H9 (cell line): Measurements from ENCODE around the gene NFKB2. TPM values are rescaled to one million over a fixed set of nuclear protein-coding genes. Genes with fewer than 3 reads are reported as not detected.

Experiments
- DNase-seq: peaks from one replicate; pipeline ENCODE4 v3.0.0-alpha.2; 2017
- H2AFZ ChIP-seq: one replicate; pipeline ENCODE4 v1.6.1; 2013; ENCODE audit warnings: mild to moderate bottlenecking, low read length, control low read depth, moderate library complexity
- H2AK5ac ChIP-seq: 2 replicates; pipeline ENCODE4 v1.6.1; 2013; ENCODE audit warnings: low read length, control low read depth, mixed read lengths; ENCODE audit not compliant: insufficient read length
- H2BK120ac ChIP-seq: one replicate; pipeline ENCODE4 v1.6.1; 2013; ENCODE audit warnings: low read depth, mild to moderate bottlenecking, low read length, control low read depth, inconsistent platforms; ENCODE audit not compliant: poor library complexity, severe bottlenecking
- H2BK12ac ChIP-seq: 2 replicates; pipeline ENCODE4 v1.6.1; 2013; ENCODE audit warnings: low read length, control low read depth, mixed read lengths, low read depth; ENCODE audit not compliant: insufficient read length
- H2BK15ac ChIP-seq: 2 replicates; pipeline ENCODE4 v1.6.1; 2013; ENCODE audit warnings: low read depth, low read length, control low read depth
- H2BK20ac ChIP-seq: one replicate; pipeline ENCODE4 v1.6.1; 2013; ENCODE audit warnings: low read depth, mild to moderate bottlenecking, low read length, control low read depth, inconsistent platforms; ENCODE audit not compliant: poor library complexity, severe bottlenecking
- H2BK5ac ChIP-seq: 2 replicates; pipeline ENCODE4 v1.6.1; 2013; ENCODE audit warnings: low read length, control low read depth, mixed read lengths; ENCODE audit not compliant: insufficient read length
- H3K14ac ChIP-seq: 2 replicates; pipeline ENCODE4 v1.6.1; 2013; ENCODE audit warnings: low read length, control low read depth; ENCODE audit not compliant: insufficient read depth
- H3K18ac ChIP-seq: 2 replicates; pipeline ENCODE4 v1.6.1; 2013; ENCODE audit warnings: low read depth, mild to moderate bottlenecking, mixed read lengths, low read length, control low read depth; ENCODE audit not compliant: insufficient read length
- H3K23ac ChIP-seq: 2 replicates; pipeline ENCODE4 v1.6.1; 2013; ENCODE audit warnings: low read length, control low read depth, mixed read lengths, low read depth; ENCODE audit not compliant: insufficient read length
- H3K23me2 ChIP-seq: 2 replicates; pipeline ENCODE4 v1.6.1; 2013; ENCODE audit warnings: low read depth, mild to moderate bottlenecking, mixed read lengths, low read length, control low read depth; ENCODE audit not compliant: insufficient read length, poor library complexity, severe bottlenecking
- H3K27ac ChIP-seq: 2 replicates; pipeline ENCODE4 v1.5.1; 2013; ENCODE audit warnings: low read length, control low read depth, mixed read lengths, low read depth; ENCODE audit not compliant: insufficient read length
- H3K27me3 ChIP-seq: 2 replicates; pipeline ENCODE4 v1.6.1; 2013; ENCODE audit warnings: low read length, control low read depth, inconsistent platforms; ENCODE audit not compliant: insufficient read depth
- H3K4ac ChIP-seq: 2 replicates; pipeline ENCODE4 v1.6.1; 2013; ENCODE audit warnings: low read depth, mild to moderate bottlenecking, control low read depth, inconsistent platforms, low read length, moderate library complexity
- H3K4me1 ChIP-seq: 2 replicates; pipeline ENCODE4 v1.6.1; 2013; ENCODE audit warnings: low read length, control low read depth, inconsistent platforms; ENCODE audit not compliant: insufficient read depth
- H3K4me2 ChIP-seq: 2 replicates; pipeline ENCODE4 v1.6.1; 2013; ENCODE audit warnings: low read length, control low read depth, mixed read lengths; ENCODE audit not compliant: insufficient read length, insufficient read depth
- H3K56ac ChIP-seq: 2 replicates; pipeline ENCODE4 v1.6.1; 2013; ENCODE audit warnings: low read depth, mild to moderate bottlenecking, mixed read lengths, low read length, control low read depth; ENCODE audit not compliant: insufficient read length
- H3K79me1 ChIP-seq: 2 replicates; pipeline ENCODE4 v1.6.1; 2013; ENCODE audit warnings: low read depth, mild to moderate bottlenecking, moderate library complexity, low read length, control low read depth, inconsistent platforms; ENCODE audit not compliant: insufficient read depth, poor library complexity, severe bottlenecking
- H3K79me2 ChIP-seq: 2 replicates; pipeline ENCODE4 v1.6.1; 2013; ENCODE audit warnings: low read length, control low read depth, inconsistent platforms; ENCODE audit not compliant: insufficient read depth
- H3K9ac ChIP-seq: 2 replicates; pipeline ENCODE4 v1.6.1; 2013; ENCODE audit warnings: low read length, control low read depth, mixed read lengths; ENCODE audit not compliant: insufficient read length; ENCODE audit errors: extremely low read depth
- H3K9me3 ChIP-seq: one replicate; pipeline ENCODE4 v1.6.1; 2013; ENCODE audit warnings: low read depth, low read length, inconsistent platforms; ENCODE audit not compliant: control insufficient read depth
- H3T11ph ChIP-seq: one replicate; pipeline ENCODE4 v1.6.1; 2013; ENCODE audit warnings: mild to moderate bottlenecking, low read length, control low read depth, inconsistent platforms
- H4K20me1 ChIP-seq: one replicate; pipeline ENCODE4 v1.6.1; 2013; ENCODE audit not compliant: control insufficient read depth, insufficient read length, insufficient read depth
- H4K5ac ChIP-seq: 2 replicates; pipeline ENCODE4 v1.6.1; 2013; ENCODE audit warnings: low read depth, mild to moderate bottlenecking, mixed read lengths, low read length, control low read depth; ENCODE audit not compliant: insufficient read length
- H4K8ac ChIP-seq: replicated peaks from 2 replicates; pipeline ENCODE4 v1.6.1; 2013; ENCODE audit warnings: low read length, control low read depth, mixed read lengths, low read depth; ENCODE audit not compliant: insufficient read length
- H4K91ac ChIP-seq: 2 replicates; pipeline ENCODE4 v1.6.1; 2013; ENCODE audit warnings: low read depth, mild to moderate bottlenecking, moderate library complexity, mixed read lengths, low read length, control low read depth; ENCODE audit not compliant: insufficient read length
- H3K27ac Mint-ChIP-seq, 3 experiments: 2 replicates in 2 of 3; 3 replicates in 1 of 3; pipeline ENCODE4 v1.8.0; 2020 to 2021; ENCODE audit warnings: mixed read lengths in 3 of 3, mild to moderate bottlenecking in 1 of 3, moderate library complexity in 1 of 3
- H3K27me3 Mint-ChIP-seq: 2 replicates; pipeline ENCODE4 v1.8.0; 2021; ENCODE audit warnings: low read depth, mild to moderate bottlenecking, moderate library complexity, mixed read lengths
- H3K36me3 Mint-ChIP-seq, 3 experiments: 2 replicates in 2 of 3; 3 replicates in 1 of 3; pipeline ENCODE4 v1.8.0; 2020 to 2021; ENCODE audit warnings: low read depth in 3 of 3, mixed read lengths in 3 of 3; ENCODE audit not compliant: insufficient read depth in 1 of 3
- H3K4me1 Mint-ChIP-seq, 2 experiments: 2 replicates each; pipeline ENCODE4 v1.8.0; 2020; ENCODE audit warnings: mixed read lengths in 2 of 2
- H3K4me3 Mint-ChIP-seq, 2 experiments: 2 replicates in 1 of 2; 3 replicates in 1 of 2; pipeline ENCODE4 v1.8.0; 2020 to 2021; ENCODE audit warnings: mild to moderate bottlenecking in 2 of 2, mixed read lengths in 2 of 2, moderate library complexity in 1 of 2
- H3K9me3 Mint-ChIP-seq, 2 experiments: 2 replicates in 1 of 2; 3 replicates in 1 of 2; pipeline ENCODE4 v1.8.0; 2020; ENCODE audit warnings: mild to moderate bottlenecking in 2 of 2, mixed read lengths in 2 of 2, moderate library complexity in 1 of 2
- CTCF ChIP-seq: fragments of 200-600 bp; sonication (generic); conservative IDR thresholded peaks from 3 replicates; pipeline ENCODE4 v1.8.0; 2021; ENCODE audit warnings: antibody characterized with exemption, mild to moderate bottlenecking
- WGBS: extraction: QIAGEN DNeasy Blood & Tissue Kit; methylation state at CpG from one replicate; pipeline ENCODE4 v1.1.7; 2013; ENCODE audit warnings: missing lambda C conversion rate, low lambda C conversion rate, mixed read lengths; ENCODE audit not compliant: insufficient read length; ENCODE audit errors: extremely low coverage; 5-methylcytosine and 5-hydroxymethylcytosine counted together
- total RNA-seq: library from RNA; stranded (reverse); gene quantifications from 2 replicates; pipeline ENCODE4 v1.2.1, GENCODE V29; 2021

The NFKB2 gene
- total RNA-seq, 1 experiment from 2014 or later: 23.7 TPM

DNA sequence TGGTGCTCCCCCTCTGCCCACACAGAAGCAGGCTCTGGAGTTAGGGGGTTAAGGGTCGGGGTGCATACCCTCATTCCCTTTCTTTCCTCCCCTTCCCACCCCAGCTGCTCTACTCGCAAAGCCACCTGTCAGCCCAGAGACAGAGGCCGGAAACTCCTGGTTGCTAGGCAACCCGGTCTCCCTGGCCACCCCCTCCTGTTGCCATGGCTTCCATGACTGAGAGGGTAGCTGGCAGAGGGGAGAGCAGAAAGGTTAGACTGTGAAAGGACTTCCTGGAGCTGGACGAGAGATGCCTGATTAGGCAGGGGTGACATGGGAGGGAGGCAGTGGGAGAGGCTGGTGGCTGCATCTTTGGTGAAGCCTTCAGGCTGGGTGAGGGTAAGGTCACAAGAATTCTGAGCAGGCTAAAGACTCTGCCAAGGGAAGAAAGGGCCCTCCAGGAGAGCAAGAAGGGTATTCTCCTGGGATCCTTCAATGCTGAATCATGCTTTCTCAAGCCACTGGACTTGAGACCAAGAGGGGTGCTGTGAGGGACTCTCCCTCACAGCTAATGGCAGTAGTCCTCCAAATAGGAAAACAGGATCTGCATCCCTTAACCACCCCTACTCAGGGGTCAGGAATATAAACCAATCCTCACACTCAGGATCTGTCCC, 17.7 kb downstream of the NFKB2 start:
- peaks cover 0 to 2% (median 2%) of the 10 kb centered on the region in 3 experiments; a peak in 2 of 7 replicates for H3K36me3 Mint-ChIP-seq
- Histone ChIP-seq H4K91ac (no peak overlapping the region), H2AK5ac (no peak overlapping the region), H3K9ac (no peak overlapping the region), H2BK5ac (no peak overlapping the region), H2AFZ (no peak overlapping the region), H3K79me1 (no peaks in the 10 kb centered on the region), H3K79me2 (no peaks in the 10 kb centered on the region), H4K8ac (no peak overlapping the region), H3K4me2 (no peak overlapping the region), H3K56ac (no peak overlapping the region), H3K23me2 (peaks cover 5% of the 10 kb centered on the region), H2BK15ac (no peak overlapping the region), H4K5ac (no peak overlapping the region), H3T11ph (no peak overlapping the region), H3K27me3 (peaks cover 18% of the 10 kb centered on the region; the same call in 1 of the 2 replicates), H2BK12ac (no peak overlapping the region), H3K4ac (no peak overlapping the region), H3K4me1 (peaks cover 4% of the 10 kb centered on the region; the same call in 1 of the 2 replicates), H2BK20ac (no peak overlapping the region), H3K27ac (no peak overlapping the region), H2BK120ac (no peak overlapping the region), H3K23ac (no peak overlapping the region), H3K9me3 (no peaks in the 10 kb centered on the region), H4K20me1 (peaks cover 2% of the 10 kb centered on the region), H3K14ac (no peak overlapping the region), H3K18ac (no peak overlapping the region)
- WGBS: no CpG with 5 or more reads among the region's 5 CpGs
- DNase-seq: peak; percentile 64
- H3K27me3 Mint-ChIP-seq: peaks cover 75% of the 10 kb centered on the region
- peak overlapping the region in 1 of 2 experiments; percentile 15; a peak in 2 of 5 replicates for H3K4me3 Mint-ChIP-seq
- H3K9me3 Mint-ChIP-seq: peaks cover 0 to 4% of the 10 kb centered on the region in 2 experiments; a peak in 2 of 5 replicates
- H3K4me1 Mint-ChIP-seq: peaks cover 31 to 56% of the 10 kb centered on the region in 2 experiments
- no peak for TF ChIP-seq CTCF
- H3K27ac Mint-ChIP-seq: no peak overlapping the region
